GM18909 (cell line): Measurements from ENCODE around the gene NLRP1.

Source experiments
- ATAC-seq: cut with Tn5 transposase; IDR thresholded peaks from one replicate; pipeline ENCODE4 v1.9.1; 2021; ENCODE audit warnings: mild to moderate bottlenecking; ENCODE audit not compliant: unreplicated experiment, poor library complexity

The NLRP1 gene

DNA sequence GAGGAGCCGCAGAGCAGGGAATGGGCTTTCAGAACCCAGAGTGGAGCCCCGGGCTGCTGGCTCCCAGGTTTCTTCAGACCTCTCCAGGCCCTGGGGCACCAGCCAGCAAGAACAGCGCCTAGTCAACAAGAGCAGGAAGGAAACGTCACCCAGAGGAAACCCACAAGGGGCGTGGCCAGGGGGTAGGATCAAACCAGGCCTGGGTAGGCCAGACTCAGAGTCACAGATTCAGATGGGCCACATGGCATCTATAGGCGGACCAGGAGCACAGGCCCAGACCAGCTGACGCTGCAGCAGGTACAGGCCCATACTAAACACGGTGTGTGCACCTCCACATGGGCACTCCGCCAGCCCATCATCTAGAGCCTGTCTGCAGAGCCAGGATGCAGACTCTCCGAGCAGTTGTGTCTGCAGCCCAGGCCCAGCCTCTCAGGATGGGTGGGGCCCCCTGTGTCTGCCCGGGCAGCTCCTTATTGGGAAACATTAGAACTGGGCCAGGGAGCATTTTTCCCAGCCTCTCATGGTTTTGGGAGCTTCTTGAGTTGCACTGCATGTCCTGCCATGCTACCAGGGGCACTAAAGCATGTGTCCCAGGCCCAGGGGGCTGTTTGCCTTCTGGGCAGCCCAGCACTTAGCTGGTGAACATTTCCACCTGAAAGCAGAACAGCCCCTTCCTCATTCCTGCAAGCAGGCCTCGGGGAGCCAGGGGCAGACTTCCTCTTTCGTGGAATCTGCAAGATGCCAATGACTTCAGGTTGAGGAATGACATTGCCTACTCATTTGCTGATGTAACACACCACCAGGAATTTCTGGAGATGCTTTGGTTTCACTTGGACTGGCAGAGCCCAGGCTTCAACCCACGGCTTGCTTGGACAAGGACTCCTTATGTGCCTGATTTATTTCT, at the start of gene NLRP1:
NLRP1 (minus strand) TSS at position 127 of the 904 bp plus-strand sequence. CDS start 552 bp downstream, outside the sequence.
- peak; percentile 88 for ATAC-seq

DNA sequence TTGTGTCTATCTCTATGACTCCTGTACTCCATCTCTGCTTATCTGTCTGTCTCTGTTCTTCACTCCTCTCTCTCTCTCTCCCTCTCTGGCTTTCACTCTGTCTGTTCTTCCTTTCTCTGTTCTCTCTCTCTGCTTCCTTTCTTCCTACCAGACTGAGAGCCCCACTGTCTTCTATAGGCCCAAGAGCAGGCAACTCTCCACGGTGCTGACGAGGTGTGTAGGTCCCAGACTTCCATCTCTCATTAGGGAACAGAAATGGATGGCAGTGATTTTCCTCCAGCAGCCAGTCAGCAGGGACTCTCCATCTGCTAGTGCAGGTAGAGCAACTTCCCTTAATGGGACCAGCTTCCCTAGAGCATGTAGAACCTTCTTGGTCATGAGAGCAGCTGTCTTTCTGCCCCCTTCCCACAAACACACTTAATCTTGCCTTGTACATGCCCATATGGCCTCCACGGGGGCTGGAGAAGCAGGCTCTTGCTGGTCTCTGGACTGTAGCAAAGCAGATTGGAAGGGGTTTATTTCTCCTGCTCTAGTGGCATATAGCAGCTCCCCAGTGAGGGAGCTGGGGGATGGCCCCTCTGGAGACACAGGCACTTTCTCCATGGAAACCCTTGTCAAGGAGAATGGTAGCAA, 47.8 kb upstream of the NLRP1 start:
- ATAC-seq, result no peak

DNA sequence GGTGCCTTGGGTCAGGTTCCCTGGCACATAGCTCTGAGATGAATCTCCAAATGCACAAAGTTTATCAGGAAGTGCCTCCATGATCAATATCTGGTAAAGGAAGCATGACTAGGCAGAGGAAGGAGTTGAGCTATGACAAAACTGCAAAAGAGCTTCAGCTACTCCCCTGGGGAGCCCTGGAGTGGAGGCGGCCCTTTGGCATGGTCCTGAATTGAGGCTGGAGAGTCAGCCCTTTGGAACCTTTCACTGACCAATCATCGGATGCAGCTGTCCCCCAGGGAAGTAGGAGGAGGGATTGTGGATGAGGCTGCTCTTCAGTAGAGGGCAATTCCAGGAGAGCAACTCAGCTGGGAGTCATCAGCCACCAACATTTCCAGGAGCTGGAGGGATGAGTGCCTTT, 46.1 kb upstream of the NLRP1 start:
- no peak for ATAC-seq

DNA sequence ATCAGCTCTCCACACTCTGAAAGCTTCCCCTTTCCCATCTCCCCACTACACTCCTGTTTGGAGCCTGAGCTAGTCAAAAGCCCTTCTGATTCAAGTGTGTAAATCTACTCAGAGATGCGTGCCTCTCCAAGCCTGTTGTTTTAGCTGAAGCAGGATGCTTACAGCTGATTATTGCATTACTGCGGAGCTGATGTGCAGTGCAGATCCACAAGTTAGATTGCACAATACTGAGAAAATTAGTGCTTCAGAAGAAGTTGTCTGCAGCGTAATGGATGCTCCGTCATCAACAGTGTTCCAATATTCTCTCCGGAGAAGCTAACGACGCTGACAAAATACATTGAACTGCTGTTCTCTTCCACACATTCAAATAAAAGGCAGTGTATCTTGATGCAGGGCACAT, 44.8 kb upstream of the NLRP1 start:
- ATAC-seq, result no peak

DNA sequence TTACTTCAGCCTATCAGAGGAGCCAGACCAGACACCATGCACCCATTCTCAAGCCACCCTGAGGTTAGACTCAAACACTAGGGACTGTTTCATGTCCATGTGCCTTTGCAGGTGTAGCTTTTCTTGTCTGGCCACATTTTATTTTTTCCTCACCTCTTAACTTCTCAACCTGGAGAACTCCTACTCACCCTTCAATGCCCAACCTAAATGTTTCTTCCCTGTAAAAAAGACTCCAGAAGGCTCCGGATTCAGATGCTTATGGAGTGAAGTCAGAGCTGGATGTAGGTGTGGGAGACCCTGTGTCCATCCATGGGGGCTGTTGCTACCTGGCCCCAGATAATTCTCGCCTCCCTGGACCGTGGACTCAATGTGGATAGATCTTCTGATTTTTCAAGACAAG, 44.0 kb upstream of the NLRP1 start:
- ATAC-seq, result no peak

DNA sequence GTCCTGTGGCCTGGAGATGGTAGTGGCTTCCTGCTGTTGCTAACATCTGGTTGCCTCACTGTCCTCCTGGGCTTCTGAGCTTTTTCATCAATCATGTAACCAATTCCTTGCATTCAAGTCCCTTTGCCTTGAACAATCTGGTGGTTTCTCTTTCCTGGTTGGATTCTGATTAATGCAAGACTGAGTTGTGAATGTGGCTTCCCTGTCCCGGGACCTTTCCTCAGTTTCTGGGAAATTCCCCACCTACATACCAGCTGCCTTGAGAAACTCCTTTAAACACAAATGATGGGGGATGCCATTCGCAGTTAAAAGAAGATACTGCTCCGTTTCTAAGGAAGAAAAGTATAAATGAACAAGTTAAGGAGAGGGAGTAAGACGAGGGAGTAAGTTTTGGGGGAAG, 39.9 kb upstream of the NLRP1 start:
- no peak for ATAC-seq

DNA sequence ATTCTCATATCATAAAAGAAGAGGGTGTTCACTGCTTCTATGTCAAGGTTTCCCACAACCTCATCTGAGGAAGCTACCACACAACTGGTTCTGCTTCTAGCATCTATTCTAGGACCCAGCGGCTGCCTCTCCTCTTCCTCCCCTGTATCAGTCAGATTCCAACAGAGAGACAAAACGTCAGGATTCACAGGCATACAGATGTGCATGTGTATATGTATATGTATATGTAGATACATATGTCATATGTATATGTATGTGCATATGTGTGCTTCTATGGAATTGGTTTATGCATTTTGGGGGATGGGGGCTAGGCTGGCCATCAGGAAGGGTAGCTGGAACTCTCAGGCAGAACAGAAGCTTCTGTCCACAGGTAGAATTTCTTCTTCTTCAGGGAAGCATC, 37.4 kb upstream of the NLRP1 start:
- no peak for ATAC-seq

DNA sequence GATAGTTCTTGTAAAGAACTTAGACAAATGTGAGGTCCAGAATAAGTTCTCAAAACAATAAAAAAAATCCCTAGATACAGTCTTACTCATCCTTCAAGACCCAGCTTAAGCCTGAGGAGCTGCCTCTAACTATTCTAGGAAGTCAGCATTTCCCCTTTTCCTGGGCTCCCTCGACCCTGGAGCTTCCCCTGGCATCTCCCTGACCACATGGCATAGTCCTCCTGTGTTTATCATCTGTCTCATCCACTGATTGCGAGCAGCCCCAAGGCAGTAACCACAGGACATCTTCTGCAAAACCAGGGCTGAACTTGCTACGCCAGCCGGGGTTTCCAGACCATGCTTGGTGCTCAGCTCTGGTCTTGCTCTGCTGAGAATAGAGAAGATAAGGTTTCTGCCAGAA, 36.7 kb upstream of the NLRP1 start:
- no peak for ATAC-seq

DNA sequence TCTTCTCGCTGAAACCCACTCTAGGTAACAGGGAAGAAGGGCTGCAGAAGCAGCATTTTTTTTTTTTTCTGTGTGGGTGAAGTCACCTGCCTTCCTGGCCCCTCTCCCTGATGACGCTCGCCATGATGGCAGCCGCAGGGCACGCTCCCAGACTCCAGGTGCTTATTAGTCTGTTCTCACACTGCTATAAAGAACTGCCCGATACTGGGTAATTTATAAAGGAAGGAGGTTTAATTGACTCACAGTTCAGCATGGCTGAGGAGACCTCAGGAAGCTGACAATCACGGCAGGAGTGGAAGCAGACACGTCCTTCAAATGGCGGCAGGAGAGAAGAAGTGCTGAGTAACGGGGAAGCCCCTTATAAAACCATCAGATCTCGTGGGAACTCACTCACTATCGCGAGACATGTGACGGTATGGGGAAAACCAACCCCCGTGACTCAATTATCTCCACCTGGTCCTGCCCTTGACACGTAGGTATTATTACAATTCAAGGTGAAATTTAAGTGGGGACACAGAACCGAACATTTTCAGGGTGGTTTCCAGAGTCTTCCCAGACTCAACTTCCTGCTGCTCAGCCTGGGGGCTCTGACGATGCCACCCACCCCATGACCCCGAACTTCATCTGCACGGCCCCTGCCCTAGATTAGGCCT, 34.9 kb upstream of the NLRP1 start:
- no peak for ATAC-seq

DNA sequence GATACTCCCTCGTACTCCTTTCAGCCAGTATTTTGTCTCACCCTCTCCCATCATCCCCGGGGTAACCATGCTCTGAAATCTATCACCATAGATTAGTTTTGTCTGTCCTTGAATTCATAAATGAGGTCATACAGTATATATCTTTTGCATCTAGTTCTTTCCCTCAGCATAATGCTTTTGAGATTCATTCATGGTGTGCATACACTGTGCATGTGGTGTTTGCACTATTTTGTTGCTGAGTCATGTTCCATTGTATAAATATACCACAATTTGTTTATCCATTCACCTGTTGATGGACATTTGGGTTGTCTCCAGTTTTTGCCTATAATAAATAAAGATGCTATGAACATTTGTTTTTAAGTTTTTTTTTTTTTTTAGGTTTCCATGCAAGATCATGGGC, 34.2 kb upstream of the NLRP1 start:
- ATAC-seq, result no peak

DNA sequence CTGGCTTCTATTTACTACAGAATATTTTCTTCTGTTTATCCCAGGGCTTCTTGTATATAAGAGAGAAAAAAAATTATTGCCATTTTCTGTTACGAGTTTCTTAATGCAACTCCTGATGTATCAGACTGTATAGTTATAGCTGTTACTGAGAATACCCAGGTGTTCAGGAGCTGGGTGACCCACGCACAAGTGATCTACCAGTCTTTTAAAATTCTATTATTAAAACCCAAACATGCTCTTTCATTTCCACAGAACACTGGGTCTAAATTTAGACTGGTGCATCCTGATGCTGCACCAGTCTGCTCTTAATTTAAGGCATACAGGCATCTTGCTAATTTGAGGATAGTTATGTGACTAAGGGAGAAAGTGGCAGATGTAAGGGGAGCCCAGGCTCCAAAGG, 31.2 kb upstream of the NLRP1 start:
- ATAC-seq, result no peak

DNA sequence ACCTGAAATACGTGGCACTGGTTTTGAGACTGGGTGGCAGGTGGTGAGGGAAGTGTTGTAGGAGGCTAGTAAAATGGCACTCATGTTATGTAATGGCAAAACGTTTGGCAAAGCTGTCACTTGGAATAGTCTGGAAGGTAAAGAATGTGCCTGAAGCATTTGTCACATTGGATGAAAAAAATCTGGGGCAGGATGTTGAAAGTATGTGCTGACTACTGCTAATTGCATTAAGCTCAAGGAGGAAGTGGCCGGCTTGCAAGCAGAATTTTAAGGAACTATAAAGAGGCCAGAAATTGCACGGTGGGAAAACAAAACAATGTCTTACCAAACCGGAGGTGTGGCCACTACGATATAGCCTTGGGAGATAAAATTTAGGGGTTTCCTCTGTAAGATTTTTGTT, 26.6 kb upstream of the NLRP1 start:
- ATAC-seq, result no peak

DNA sequence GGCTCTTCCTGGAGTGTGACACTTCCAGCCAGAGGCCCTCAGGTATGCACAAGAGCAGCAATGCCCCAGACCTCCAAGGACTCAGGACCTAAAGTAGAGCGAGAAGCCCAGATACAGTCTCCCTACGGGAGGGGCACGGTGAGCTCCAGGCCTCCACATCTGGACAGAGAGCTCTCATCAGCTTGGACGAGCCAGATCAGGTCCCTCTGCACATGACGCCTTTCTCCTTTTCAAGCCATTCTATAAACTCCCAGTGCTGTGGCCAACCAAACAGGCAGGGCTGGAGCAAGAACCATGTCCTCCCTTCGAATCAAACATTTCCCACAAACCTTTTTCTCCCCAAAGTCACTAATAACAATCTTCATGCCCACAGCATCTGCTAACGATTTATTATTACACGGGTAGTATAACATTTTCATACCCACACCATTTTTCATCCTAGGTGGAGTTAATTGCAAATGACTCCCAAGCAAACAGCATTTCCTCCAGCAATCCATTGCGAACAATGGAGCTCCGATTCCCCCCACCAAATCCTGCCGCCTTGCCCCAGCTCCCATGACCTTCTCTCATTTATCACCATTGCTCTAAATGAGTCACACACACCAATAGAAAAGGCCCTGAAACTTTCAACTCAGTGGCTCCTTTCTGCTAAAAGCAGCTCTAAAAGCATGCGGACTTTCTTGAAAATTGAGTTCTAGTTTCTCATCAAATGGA, 24.2 kb upstream of the NLRP1 start:
- no peak for ATAC-seq

DNA sequence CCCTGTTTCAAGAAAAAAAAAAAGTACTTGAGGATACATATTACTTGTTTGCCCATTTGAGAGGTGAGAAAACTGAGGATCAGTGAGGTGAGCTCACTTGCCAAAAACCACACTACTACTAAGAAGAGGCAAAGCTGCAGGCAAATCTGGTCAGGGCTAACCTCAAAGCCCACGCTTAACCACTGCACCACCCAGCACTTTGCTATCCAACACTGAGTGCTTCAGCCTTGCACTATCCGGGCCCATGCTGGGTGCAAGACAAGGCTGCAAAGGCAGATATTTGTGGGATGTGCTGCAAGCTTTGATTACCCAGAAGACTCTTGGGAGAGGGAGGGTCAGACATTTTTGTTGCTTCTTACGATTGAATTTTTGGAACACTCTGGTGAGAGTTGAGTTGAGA, 23.6 kb upstream of the NLRP1 start:
- ATAC-seq, result no peak

DNA sequence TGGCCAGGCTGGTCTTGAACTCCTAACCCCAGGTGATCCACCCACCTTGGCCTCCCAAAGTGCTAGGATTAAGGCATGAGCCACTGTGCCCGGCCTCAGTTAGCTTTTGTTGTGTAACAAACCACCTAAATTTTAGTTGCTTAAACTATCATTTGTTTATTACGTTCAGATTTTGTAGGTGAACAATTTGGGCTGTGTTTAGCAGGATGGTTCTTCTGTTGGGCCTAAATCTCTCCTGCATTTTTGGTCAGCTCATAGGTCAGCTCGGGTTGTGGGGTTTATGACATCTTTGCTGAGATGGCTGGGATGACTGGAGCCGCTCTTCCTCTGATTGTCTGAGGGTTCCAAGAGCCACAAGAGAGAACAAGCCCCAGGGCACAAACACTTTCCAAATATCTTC, 21.1 kb upstream of the NLRP1 start:
- no peak for ATAC-seq

DNA sequence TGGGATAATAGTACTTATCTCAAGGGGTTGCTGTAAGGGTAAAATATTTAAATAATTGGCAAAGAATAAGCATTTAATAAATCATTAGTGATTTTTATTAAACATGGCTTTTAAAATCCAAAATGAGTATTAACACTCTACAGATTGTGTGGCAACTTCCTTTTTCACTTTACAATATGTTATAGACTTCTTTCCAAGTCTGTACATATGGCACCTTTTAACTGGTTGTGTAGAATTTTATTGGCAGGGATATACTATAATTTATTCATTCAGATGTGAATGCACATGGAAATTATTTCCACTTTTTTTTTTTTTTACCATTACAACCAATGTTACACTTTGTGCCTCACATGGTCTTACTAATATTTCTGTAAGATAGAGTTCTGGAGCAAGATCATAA, 15.7 kb upstream of the NLRP1 start:
- no peak for ATAC-seq

DNA sequence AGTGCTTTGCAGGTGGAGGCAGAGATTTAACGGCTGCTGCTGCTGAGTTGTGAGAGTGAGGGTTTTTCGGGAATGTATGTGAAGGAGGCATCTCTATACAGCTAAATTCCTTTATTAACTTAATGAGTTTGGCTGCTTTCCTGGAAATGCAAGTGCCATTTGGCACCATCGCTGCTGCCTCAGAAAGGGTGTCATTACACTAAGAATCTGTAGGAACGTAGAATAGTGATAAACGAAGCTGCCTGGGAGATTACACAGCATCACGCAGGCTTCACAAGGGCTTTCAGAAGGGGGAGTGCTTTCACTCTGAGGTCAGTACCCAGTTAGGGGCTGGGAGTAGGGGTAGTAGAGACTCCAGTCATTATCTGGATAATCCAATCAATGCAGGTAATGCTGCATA, 14.1 kb upstream of the NLRP1 start:
- ATAC-seq, result no peak

DNA sequence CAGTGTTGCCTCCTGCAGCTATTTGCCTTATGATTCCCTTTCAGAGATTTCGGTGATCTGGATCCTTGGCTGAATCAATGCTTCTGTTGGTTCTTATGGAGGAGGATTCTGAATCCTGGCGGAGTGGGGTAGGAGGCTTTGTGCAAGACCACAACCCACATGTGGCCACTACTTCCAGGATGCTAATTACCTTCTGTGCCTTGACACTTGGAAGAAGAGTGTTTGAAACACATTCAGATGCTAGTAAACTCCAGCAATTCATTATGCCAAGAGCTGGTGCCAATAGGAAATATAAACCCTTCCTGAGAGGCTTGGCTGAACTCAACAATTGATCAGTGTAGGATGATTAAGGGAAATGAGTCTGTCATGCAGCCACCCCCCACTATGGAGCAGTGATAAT, 12.1 kb upstream of the NLRP1 start:
- no peak for ATAC-seq

DNA sequence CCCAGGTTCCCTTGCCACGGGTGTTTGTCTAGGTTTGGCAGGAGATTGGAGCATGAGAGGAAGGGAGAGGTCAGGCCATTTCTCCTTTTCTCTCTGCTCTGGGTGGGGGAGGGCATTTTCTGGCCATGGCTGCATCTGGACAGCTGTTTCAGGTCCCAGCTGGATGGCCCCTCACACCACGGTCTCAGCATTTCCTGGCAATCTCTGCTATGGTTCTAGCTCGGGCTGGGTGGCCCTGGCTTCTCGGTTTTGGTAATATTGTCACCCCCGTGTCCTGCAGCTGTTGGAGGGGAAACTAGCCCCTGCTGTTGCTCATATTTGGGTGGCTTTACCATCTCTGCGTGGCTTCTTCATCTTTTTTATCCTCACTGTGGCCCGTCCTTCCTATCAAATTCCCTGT, 11.5 kb upstream of the NLRP1 start:
- ATAC-seq, result no peak

DNA sequence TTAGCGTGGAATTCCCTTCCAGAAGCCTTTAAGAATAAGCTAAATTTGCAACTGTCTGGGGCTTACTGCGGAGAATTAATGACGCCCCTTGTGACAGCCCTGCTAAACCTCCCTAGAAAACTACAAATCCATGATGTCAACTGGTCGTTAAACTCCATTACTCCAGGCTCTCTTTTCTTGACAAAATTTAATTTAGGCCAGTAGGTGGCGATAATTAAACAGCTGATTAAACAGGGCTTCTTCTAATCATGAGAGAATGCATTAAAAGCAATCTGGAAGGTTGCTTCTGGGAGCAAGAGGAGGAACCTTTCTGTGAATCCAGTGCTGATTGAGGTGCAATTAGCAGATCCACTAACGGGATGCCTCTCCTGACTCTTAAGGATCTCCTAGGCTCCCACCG, 8.1 kb upstream of the NLRP1 start:
- no peak for ATAC-seq

DNA sequence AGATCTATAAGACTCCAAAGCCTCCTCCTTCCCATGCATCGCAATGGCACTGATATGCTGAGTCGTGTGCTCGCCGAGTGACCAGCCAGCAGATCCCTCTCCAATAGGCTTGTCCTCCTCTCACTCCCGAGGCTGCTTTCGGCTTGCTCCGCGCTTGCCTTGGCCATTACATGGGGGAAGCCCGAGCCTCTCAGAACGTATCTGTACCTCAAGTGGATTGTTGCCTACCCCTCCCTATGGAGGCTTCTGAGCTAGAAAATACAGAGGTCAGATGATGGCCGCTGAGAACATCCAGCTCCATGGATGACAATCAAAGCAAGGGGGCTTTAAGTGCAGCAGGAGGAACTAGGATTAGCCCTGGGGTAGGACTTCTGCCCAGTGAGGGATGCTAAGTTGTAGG, 7.7 kb upstream of the NLRP1 start:
- ATAC-seq, result no peak
